GM19324 (cell line): ENCODE results near the gene CD7.

Experiments used
- ATAC-seq: cut with Tn5 transposase; IDR thresholded peaks from one replicate; pipeline ENCODE4 v1.9.1; 2021; ENCODE audit warnings: mild to moderate bottlenecking, moderate library complexity; ENCODE audit not compliant: unreplicated experiment, low FRiP score

Gene CD7

GRCh38 chr17:82329683-82330321 lies 12.4 kb upstream of the CD7 start:
- ATAC-seq, result no peak

- ATAC-seq, result no peak
Measured at GRCh38 chr17:82328994-82329507, 11.6 kb upstream of the CD7 start.

DNA sequence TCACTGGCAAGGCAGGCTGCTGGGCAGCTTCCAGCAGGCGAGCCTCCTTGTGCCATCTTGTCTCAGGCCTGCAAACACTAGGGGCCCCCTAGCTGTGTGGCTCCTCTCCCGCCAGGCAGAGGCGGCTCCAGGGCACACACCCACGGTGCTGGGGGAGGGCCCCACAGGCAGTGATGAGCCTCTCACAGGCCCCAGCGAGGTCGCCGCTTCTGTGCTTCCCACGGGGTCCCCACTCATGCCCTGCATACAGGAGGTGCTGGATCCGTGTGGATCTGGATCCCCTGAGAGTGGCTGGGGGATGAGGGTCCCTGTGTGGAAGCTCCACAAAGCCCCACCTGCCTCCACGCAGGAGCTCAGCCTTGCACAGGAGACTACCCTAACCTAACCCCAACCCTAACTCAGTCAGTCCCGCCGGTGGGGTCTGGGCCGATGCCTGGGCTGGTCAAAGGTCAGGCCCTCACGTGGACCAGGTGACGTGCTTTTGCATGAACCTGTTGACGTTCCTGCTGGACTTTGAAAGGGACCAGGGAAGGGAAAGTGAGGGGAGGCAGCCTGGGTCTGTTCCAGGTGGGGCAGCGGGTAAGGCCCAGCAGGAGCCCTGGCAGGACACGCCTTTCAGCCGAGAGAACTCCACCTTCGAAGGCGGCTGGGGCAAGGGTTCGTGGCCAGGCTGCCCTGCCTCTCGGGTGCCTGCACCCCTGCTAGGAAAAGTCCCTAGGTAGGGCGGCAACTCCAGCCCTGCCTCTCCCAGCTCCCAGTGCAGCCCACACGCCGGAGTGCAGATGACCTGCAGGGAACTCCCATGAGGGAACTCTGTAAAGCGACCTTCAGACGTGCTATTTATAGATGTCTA lies 11.0 kb upstream of the CD7 start:
- ATAC-seq, result no peak

DNA sequence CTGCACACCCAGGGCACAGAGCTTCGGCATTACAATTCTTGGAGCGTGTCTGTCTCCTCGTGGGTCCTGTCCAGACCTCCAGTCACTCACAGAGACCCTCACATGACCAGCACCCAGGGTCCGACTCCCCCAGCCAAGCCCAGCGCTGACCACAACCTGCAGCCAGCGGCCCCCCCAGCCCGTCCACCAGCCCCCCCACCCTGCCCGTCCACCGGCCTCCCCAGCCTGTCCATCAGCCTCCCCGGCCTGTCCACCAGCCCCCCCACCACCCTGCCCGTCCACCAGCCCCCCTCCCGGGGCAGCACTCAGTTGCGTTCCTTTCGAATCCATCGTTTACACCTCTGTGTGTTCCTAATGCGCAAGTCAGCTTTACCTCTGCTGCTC lies 10.3 kb upstream of the CD7 start:
- ATAC-seq, result no peak

DNA sequence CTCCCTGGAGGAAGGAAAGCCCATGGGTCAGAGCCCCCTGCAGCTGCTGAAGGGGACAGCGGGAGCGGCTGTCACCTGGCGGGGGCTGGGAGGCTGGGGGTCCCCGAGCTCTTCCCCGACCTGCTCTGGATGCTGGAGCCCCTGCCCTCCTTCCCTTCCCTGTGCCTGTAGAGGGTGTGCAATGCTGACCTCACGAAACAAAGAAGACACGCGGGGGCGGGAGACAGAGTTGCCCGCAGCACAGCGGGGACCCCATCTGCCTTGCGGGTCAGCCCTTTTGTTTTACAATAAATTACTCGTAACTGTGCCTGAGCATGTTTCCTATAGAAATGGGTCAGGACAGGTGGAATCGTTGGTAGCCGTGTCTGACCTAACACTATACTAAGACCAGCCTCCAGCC lies 9.9 kb upstream of the CD7 start:
- no peak for ATAC-seq

GRCh38 chr17:82325286-82326180 lies 8.1 kb upstream of the CD7 start:
- ATAC-seq, result no peak

GRCh38 chr17:82324566-82325285 lies 7.3 kb upstream of the CD7 start:
- no peak for ATAC-seq

DNA sequence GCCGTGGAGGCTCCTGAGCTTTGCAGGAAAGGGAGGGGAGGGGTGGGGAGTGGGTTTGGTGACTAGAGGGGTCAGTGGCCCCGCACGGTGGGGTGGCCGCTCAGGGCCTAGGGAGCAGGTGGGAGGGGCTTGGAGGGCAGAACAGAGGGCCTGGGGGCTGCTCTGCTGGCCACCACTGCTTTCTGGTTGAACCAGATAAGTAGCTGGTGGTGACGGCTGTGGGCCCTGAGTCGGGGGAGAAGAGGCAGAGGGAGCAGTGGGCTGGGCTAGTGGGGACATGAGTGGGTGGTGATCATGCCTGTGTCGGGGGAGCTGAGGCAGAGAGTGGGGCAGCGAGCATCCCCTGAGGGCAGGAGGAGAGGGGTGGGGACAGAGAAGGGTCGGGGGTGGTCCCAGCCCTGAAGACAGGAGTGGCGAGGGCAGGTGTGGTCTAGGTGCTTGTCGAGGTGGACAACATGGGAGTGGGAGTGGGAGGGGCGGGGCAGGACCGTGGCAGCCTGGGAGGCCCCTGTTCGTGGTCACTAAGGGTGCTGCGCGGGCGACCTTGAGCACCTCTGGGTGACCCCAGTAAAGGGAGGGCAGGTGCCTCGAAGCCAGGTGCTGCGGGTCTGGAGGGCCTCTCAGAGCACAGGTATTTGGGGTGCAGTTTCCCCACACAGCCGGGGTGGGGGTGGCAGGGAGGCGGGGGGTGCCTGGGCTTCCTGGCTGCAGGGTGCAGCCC lies 6.3 kb upstream of the CD7 start:
- ATAC-seq, result no peak

- ATAC-seq, result no peak
Measured at GRCh38 chr17:82322526-82323453, 5.4 kb upstream of the CD7 start.

- ATAC-seq, result no peak
Measured at GRCh38 chr17:82321947-82322466, 4.6 kb upstream of the CD7 start.

DNA sequence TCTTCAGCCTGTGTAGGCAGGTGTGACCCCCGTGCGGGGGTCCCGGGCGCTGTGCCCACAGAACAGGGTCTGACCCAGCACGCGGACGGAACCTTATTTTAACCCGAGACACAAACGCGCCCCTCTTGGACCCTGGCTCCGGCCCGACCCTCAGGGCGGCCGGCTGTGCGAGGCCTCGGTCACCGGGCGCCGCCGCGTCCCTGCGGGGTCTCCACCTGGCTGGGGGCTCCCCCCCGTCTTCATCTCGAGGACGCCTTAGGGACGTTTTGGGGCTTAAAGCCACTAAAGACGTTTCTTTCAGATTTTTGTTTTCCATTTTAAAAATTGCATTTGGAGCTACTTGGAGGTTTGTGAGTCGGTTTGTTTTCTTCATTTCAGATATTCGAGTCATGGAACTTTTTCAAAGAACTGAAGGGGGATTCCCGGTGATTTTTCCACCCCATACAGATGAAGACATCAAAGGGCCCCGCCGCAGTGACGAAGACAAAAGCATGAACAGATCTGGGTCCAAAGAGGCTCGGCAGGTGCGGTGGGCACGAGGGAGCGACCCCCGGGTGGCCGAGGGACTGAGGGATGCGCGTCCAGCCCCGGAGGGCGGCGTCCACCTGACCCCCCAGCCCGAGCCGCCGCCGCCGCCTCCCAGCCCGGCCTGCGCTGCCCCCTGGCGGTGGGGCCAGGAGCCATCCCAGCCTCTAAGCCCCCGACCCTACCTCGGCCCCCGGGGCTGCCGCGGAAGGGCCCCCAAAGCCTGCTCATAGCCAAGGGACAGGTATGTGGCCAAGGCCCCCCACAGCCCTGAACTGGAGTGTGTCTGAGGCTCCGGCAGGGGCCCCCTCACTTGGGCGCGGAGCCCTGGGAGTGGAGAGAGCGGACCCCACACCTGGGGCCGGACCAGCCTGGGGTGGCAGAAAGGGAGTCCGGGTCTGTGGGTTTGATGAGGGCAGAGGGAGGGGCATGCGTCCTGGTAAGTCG lies 3.8 kb upstream of the CD7 start:
- ATAC-seq, result no peak

DNA sequence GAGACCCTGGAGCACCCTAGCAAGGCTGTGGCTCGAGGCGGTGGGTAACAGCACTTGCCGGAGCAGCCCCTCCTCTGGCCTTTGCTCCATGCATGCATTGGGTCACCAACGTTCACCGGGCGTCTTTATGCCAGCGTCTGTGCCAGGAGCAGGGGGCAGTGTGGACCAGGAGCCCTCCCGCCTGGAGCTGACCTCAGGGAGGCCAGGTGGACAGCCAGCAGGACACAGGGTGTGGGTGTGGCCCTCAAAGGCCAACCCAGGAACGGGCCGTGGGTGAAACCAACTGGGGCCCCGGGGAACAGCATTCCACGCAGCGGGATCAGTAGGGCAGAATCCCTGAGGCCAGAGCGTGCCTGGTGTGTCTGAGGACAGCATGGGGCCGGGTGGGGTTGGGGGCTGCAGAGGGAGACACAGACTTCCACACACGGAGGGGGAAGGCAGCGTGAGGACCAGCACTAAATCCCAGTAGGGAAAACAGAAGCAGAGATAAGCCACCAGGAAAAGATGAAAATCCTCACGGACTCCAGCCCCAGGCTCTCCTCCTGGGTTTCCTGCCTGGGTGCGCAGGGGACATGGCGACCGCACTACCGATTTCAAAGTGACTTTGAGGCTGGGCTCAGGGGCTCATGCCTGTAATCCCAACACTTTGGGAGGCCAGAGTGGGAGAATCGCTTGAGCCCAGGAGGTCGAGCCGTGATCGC lies 2.9 kb upstream of the CD7 start:
- no peak for ATAC-seq

- no peak for ATAC-seq
Measured at GRCh38 chr17:82319619-82320062, 2.2 kb upstream of the CD7 start.

DNA sequence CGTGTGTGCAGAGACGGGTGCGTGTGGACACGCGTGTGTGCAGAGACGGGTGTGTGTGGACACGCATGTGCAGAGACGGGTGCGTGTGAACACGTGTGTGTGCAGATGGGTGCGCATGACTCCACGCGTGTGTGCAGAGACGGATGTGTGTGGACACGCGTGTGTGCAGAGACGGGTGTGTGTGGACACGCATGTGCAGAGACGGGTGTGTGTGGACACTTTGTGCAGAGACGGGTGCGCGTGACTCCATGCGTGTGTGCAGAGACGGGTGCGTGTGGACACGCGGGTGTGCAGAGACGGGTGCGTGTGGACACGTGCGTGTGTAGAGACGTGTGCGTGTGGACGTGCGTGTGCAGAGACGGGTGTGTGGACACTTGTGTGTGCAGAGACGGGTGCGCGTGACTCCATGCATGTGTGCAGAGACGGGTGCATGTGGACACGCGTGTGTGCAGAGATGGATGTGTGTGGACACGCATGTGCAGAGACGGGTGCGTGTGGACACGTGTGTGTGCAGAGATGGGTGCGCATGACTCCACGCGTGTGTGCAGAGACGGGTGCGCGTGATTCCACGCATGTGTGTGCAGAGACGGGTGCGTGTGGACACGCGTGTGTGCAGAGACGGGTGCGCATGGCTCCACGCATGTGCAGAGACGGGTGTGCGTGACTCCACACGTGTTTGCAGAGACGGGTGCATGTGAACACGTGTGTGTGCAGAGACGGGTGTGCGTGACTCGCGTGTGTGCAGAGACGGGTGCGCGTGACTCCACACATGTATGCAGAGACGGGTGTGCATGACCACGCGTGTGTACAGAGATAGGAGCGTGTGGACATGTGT lies 1.6 kb upstream of the CD7 start:
- ATAC-seq, result no peak

DNA sequence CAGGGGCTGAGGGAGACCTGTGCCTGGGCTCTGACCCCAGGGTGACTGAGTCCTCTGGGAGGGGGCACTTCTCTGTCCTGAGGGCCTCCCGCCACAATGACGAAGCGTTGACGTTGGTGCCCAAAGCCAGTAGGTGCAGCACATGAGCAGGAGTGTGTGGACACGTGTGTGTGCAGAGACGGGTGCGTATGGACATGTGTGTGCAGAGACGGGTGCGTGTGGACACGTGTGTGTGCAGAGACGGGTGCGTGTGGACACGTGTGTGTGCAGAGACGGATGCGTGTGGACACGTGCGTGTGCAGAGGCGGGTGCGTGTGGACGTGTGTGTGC lies 726 bp upstream of the CD7 start:
- no peak for ATAC-seq
